ENCODE results near the gene RSAD2. TPM values are rescaled to one million over a fixed set of nuclear protein-coding genes. Genes with fewer than 3 reads are reported as not detected.

The RSAD2 gene
- total RNA-seq, 1 donor from 2014 or later, result 4.4 TPM

- peaks cover 12% of the 10 kb centered on the region for H3K36me3 Mint-ChIP-seq
- H3K4me3 Mint-ChIP-seq, result no peak overlapping the region
- TF ChIP-seq CTCF (IDR thresholded peaks at IDR 0.05; ENCODE audit: unreplicated experiment), result no peak
- no peak for DNase-seq (ENCODE audit: low spot score in 2 of 2, unreplicated experiment in 2 of 2)
- no peaks in the 10 kb centered on the region for H3K27me3 Mint-ChIP-seq (ENCODE audit: low read depth)
- no peak overlapping the region for H3K27ac Mint-ChIP-seq
- H3K4me1 Mint-ChIP-seq, result peaks cover 16% of the 10 kb centered on the region
- no peaks in the 10 kb centered on the region for H3K9me3 Mint-ChIP-seq
Measured at GRCh38 chr2:6915399-6915798, 37.8 kb downstream of the RSAD2 start.

- Mint-ChIP-seq H3K27ac (no peak overlapping the region), H3K9me3 (no peaks in the 10 kb centered on the region), H3K4me3 (peak overlapping the region; percentile 68), H3K27me3 (ENCODE audit: low read depth) (no peaks in the 10 kb centered on the region), H3K4me1 (peaks cover 24% of the 10 kb centered on the region), H3K36me3 (peaks cover 12% of the 10 kb centered on the region)
- TF ChIP-seq CTCF (IDR thresholded peaks at IDR 0.05; ENCODE audit: unreplicated experiment), result no peak
- no peak for DNase-seq (ENCODE audit: low spot score in 2 of 2, unreplicated experiment in 2 of 2)
Measured at GRCh38 chr2:6916224-6916623, 38.6 kb downstream of the RSAD2 start.

GRCh38 chr2:6916736-6917070 lies 39.1 kb downstream of the RSAD2 start:
- peaks cover 29% of the 10 kb centered on the region for H3K4me1 Mint-ChIP-seq
- no peaks in the 10 kb centered on the region for H3K27me3 Mint-ChIP-seq (ENCODE audit: low read depth)
- peak overlapping the region; percentile 68 for H3K4me3 Mint-ChIP-seq

GRCh38 chr2:6917071-6917760 lies 39.6 kb downstream of the RSAD2 start, which contains the start of gene RNF144A:
Gene RNF144A, plus strand, starts transcription at chr2:6917412. Its CDS starts 79,515 bp downstream, at chr2:6996927.
- DNase-seq (ENCODE audit: low spot score in 2 of 2, unreplicated experiment in 2 of 2), result peak; percentile 75 to 88
- peak; percentile 39 for TF ChIP-seq CTCF (IDR thresholded peaks at IDR 0.05; ENCODE audit: unreplicated experiment)
- Mint-ChIP-seq H3K27ac (peak within 1 kb of the TSS; percentile 39), H3K4me3 (peak within 1 kb of the TSS; percentile 71), H3K4me1 (peaks cover 34% of the 10 kb centered on the region), H3K9me3 (no peaks in the 10 kb centered on the region), H3K27me3 (ENCODE audit: low read depth) (no peaks in the 10 kb centered on the region), H3K36me3 (peaks cover 12% of the 10 kb centered on the region)

More at GRCh38 chr2:6916736-6917070, 39.1 kb downstream of the RSAD2 start:
- DNase-seq (ENCODE audit: low spot score in 2 of 2, unreplicated experiment in 2 of 2), result no peak
- TF ChIP-seq CTCF (IDR thresholded peaks at IDR 0.05; ENCODE audit: unreplicated experiment), result no peak
- Mint-ChIP-seq H3K27ac (peak overlapping the region; percentile 30), H3K36me3 (peaks cover 12% of the 10 kb centered on the region), H3K9me3 (no peaks in the 10 kb centered on the region)

- Mint-ChIP-seq H3K9me3 (no peaks in the 10 kb centered on the region), H3K36me3 (peaks cover 8% of the 10 kb centered on the region), H3K4me1 (peaks cover 39% of the 10 kb centered on the region), H3K27ac (peak overlapping the region; percentile 39), H3K27me3 (ENCODE audit: low read depth) (no peaks in the 10 kb centered on the region), H3K4me3 (peak overlapping the region; percentile 71)
- DNase-seq (ENCODE audit: low spot score in 2 of 2, unreplicated experiment in 2 of 2), result no peak
- no peak for TF ChIP-seq CTCF (IDR thresholded peaks at IDR 0.05; ENCODE audit: unreplicated experiment)
Measured at GRCh38 chr2:6917761-6918421, 40.3 kb downstream of the RSAD2 start.
